Endometrium (tissue), 2 donors: Measurements from ENCODE around the gene MATN4.
A peak's percentile ranks its signal among the peaks of the same experiment; 100 is the strongest.

Experiments used
- FAIRE-seq: peaks from 2 replicates; lab custom pipeline; 2012; peaks lifted over from hg19 to GRCh38; lab: Jason Lieb, UNC
- donor health status: control.
- donor health status: control.

The MATN4 gene

GRCh38 chr20:45290677-45291355 is 17.3 kb downstream of the MATN4 start:
- no peak for FAIRE-seq

GRCh38 chr20:45289942-45290676 is 18.0 kb downstream of the MATN4 start:
- no peak for FAIRE-seq

GRCh38 chr20:45288860-45289259 is 19.2 kb downstream of the MATN4 start:
- no peak for FAIRE-seq

GRCh38 chr20:45288376-45288775 is 19.7 kb downstream of the MATN4 start:
- FAIRE-seq = no peak

GRCh38 chr20:45283551-45284057 is 24.5 kb downstream of the MATN4 start:
- FAIRE-seq = no peak

- FAIRE-seq = no peak
Observed at GRCh38 chr20:45282700-45283550, 25.2 kb downstream of the MATN4 start.

GRCh38 chr20:45279992-45280391 is 28.1 kb downstream of the MATN4 start:
- no peak for FAIRE-seq

GRCh38 chr20:45275338-45275737 is 32.8 kb downstream of the MATN4 start:
- no peak for FAIRE-seq

GRCh38 chr20:45269754-45270270 is 38.3 kb downstream of the MATN4 start:
- FAIRE-seq = no peak

- no peak for FAIRE-seq
Observed at GRCh38 chr20:45269056-45269455, 39.0 kb downstream of the MATN4 start.

- FAIRE-seq = no peak
Observed at GRCh38 chr20:45268531-45268930, 39.6 kb downstream of the MATN4 start.

GRCh38 chr20:45266977-45267376 is 41.1 kb downstream of the MATN4 start:
- peak; percentile 81 for FAIRE-seq

- no peak for FAIRE-seq
Observed at GRCh38 chr20:45263556-45264266, 44.4 kb downstream of the MATN4 start.

GRCh38 chr20:45258664-45259063 is 49.4 kb downstream of the MATN4 start:
- FAIRE-seq = no peak

- FAIRE-seq = no peak
Observed at GRCh38 chr20:45258259-45258658, 49.8 kb downstream of the MATN4 start.

- FAIRE-seq = no peak
Observed at GRCh38 chr20:45257711-45258110, 50.4 kb downstream of the MATN4 start.

- no peak for FAIRE-seq
Observed at GRCh38 chr20:45257161-45257560, 50.9 kb downstream of the MATN4 start.

GRCh38 chr20:45254383-45255262 is 53.5 kb downstream of the MATN4 start, which contains the start of gene SLPI:
Gene SLPI, minus strand, starts transcription at chr20:45254564. Its CDS starts 21 bp downstream, at chr20:45254543.
- no peak for FAIRE-seq

GRCh38 chr20:45253261-45253660 is 54.8 kb downstream of the MATN4 start:
- no peak for FAIRE-seq

- FAIRE-seq = no peak
Observed at GRCh38 chr20:45251884-45252560, 56.1 kb downstream of the MATN4 start.
